NCI-H2107 treated with DMSO at 0.1 percent for 48 hours (cell line): ENCODE results near the gene SMG6.
A peak's percentile ranks its signal among the peaks of the same experiment; 100 is the strongest.
"Not testable (repeated sequence)": the region's sequence is repeated elsewhere in the genome, so short reads cannot be mapped to it uniquely, and the experiment has no call there.

Experiments
- DNase-seq: peaks from one replicate; lab custom pipeline; 2025; ENCODE audit not compliant: unreplicated experiment; lab: John Stamatoyannopoulos, UW

SMG6 gene

GRCh38 chr17:2264067-2264860, 39.3 kb downstream of the SMG6 start:
- DNase-seq, result peak; percentile 5

DNA sequence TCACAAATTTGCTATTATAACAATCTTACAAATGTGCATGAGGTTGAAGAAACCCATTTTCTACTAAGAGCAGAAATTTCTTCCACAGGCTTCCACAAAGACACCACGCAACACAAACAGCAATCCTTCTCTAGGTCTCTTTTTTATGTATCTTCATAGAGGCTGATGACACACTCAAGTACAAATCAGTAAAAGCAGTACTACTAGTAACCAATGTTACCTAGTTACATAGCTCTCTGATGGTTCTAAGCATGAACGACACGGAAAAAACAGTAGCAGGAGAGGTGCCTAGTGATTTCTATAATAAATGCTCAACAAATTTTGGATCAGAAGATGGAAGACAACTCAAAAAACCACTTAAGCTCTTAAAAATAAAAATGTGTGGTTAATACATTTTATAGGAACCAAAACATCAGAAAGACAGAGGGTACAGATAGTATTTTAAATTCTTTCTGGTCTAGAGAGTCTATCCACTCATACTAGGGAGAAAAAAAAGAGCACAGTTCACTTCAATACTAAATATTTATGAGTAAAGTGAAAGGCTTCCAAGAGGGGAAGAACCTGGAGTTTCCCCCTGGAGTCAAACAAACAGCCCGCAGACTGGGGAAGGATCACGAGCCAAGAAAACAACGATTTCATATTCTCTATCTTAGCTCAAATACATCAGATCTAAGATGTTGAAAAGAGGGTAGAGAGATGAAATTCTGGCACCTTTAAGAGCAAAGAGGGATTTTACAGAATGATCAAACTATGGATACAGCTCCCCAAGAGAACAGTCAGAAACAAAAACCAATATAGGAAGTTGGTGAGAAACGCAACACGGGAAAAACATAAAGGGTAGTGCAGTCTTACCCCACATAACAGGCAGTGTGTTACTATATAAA, 40.2 kb downstream of the SMG6 start:
- no peak for DNase-seq

- no peak for DNase-seq
Measured at GRCh38 chr17:2262135-2262587, 41.4 kb downstream of the SMG6 start.

- DNase-seq, result no peak
Measured at GRCh38 chr17:2259769-2260536, 43.6 kb downstream of the SMG6 start.

GRCh38 chr17:2258830-2259229, 44.8 kb downstream of the SMG6 start:
- not testable (repeated sequence) for DNase-seq

DNA sequence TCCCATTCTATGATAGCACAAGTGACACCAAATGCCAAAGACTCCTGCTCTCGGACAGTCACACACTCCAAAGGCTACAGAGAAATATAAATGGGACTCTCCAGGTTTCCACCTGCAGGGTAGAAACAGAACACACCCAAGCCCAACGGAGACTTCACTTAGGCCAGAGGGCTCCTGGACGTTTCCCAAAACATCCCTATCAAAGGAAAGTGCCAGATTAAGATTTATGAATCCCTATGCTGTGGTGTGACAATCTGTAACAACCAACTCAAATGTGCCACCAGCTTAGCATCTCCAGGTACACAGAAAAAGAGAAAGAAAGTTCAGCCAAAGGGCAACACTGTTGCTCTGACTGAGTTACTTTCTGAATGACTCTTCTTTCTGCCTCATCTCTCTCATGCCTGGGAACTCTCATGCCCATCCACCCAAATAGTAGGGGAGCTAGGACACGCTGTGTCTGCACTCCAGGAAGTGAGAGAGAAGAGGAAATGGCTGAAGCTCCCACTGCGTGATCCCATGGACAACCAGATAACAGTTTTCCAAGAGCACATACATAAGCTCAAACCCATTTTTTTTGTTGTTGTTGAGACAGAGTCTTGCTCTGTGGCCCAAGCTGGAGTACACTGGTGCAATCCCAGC, 49.7 kb downstream of the SMG6 start:
- no peak for DNase-seq

DNA sequence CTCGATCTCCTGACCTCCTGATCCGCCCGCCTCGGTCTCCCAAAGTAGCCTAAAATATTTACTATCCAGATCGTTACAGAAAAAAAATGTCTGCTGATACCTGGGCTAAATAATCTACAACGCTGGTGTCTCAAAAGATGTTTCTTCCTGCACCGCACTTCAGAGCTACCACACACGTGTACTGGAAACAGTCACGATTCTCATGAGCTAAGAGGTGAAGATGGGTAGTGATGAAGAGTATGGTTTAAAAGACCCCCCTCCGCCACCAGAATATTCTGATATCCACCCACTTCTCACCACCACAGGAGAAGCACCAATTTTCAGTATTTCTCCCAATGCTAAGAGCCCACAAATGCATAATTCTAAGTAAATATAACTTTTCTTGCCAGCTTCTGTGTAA, 50.2 kb downstream of the SMG6 start:
- no peak for DNase-seq

- DNase-seq, result no peak
Measured at GRCh38 chr17:2251098-2251497, 52.5 kb downstream of the SMG6 start.

DNA sequence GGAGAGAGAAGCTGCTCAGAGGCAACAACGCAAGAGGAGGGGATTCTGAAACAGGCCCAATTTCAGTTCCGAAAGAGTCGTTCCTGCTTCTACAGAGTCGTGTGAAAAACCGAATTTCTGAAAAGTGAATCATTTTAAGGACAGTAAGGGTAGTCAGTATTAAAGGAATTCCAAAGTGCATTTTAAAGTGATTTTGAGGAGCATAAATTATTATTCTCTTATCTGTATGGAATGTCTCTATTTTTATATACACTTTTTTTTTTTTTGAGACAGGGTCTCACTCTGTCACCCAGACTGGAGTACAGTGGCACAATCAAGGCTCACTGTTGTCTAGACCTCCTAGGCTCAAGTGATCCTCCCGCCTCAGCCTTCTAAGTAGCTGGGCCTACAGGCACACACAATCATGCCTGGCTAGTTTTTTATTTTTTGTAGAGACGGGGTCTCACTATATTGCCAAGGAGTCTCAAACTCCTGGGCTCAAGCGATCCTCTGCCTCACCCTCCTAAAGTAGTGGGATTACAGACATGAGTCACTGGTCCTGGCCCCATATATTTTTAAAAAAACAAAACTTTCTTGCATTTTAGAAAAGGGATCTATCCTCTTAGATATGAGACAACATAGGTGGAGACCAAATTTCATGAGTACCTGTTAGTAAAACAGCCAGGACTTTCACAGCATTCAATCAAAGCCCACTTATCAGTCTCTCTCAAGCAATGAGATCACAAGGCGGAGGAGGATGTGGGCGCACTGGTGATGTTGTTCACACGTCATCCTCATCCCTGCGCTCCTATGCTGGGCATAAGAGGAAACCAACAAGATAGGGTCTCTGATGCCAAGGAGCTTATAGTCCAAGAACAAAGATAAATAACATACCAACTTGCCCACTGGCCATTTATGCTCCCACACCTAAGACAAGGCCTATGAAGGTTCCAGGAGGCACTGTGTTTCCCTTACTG, 53.2 kb downstream of the SMG6 start:
- no peak for DNase-seq

GRCh38 chr17:2247005-2247404, 56.6 kb downstream of the SMG6 start:
- no peak for DNase-seq

DNA sequence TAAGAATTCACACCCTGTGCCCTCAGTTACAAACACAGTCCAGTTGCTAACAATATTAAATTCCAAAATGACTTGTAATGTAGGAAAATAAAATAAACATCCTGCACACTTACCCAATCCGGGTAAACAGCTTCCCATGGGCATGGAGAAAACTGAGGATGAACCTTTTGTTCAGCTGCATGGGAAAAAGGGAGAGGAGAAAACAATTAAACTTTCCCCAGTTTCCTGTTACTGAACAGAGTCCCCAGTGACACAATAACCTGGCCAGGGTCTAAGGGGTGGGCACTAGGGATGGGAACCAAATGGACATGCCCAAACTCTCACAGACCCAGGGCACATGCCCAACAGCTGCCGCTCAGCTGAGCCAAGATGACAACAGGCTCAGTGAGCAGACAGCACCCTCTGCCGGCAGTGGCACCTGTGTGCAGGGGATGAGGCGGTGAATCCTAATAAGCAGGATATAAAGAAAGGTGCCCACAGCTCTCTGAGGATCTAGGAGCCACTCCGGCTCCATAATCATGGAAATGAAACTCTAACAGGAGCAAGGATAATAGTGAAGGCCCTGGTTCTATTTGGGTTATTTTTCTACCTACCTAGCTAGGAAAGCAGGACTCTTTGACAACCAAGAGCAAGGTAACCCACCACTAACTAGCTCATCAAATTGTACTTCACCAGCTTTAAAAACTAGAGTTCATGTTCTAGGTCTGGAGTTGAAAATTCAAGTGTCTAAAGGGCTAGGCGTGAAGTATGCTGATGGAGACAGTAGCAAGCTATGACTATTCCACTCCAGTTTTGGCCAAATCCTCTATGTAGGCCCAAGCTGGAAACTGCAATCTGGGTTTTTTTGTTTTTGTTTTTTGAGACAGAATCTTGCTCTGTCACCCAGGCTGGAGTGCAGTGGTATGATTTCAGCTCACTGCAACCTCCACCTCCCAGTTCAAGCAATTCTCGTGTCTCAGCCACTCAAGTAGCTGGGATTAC, 58.8 kb downstream of the SMG6 start:
- DNase-seq, result peak; percentile 8

GRCh38 chr17:2243953-2244352, 59.6 kb downstream of the SMG6 start:
- DNase-seq, result no peak

- DNase-seq, result no peak
Measured at GRCh38 chr17:2241823-2242222, 61.8 kb downstream of the SMG6 start.

- no peak for DNase-seq
Measured at GRCh38 chr17:2240541-2240940, 63.0 kb downstream of the SMG6 start.

- DNase-seq, result no peak
Measured at GRCh38 chr17:2239882-2240430, 63.6 kb downstream of the SMG6 start.

DNA sequence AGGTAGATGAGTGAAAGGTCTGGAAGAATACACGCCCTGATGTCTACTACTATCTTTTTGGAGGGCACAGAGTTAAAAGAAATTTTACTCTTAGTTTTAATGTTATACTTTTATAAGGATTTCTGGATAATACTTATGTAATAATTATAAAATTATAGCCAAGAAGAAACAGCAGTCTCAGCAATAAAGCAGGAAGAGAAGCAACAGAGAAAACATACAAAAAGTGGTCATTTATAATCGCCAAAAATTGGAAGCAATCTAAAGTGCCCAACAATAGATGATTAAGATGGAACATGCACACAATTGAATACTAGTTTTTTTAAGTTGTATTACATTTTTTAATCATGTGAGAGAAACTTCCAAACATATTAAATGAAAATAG, 64.4 kb downstream of the SMG6 start:
- no peak for DNase-seq

DNA sequence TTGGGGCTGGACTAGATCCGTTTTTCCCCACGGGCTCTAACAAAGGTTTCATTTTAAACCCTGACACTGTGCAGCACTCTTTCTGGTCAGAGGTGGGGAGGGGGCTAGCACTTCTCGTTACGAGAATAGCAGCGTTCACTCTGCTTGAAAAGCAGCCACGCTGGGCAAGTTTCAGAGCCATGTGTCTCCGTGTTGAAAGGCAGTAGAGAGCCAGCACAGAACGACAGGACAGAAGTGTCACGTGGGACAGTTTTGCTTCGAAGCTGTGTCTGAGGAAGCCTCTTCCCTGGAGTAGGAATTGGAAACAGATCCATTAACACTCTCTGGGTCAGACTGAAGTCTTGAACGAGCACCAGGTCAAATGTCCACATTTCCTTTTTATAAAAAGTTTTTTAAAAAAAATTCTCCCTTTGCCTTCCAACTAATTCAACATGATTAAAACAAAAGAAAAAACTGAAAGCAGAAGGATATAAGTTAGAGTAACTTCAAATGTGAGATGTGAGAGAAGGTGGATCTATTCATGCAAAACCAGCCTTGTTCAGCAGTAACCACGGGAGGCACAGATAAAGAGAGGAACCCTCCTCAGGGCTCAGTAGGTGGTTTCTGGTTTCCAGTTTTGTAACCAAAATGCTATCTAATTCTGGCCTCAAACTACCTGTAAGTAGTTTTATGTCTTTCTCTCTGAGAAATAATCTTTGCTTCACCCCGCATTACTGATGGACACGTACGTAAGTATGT, 65.0 kb downstream of the SMG6 start:
- DNase-seq, result no peak

DNA sequence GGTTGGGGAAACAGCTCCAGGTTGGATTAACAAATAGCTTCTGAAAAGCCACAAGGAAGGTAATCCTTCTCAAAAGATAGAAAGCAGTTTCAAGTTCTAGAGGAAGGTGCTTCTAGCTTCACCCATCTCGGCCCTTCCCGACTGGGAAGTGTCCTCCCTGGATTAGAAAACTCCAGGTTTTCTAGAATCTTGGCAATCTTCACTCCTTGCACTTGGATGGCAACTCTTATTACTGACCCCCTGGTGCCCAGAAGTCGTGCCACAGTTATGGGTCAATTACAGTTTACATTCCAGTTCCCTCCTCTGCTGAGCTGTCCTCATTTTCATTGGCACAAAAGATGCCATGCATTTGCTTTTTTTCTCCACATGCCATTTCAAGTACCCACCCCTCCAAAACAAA, 65.6 kb downstream of the SMG6 start:
- DNase-seq, result no peak
